ENCODE measurements around the gene CDC42BPG.

- TF ChIP-seq CTCF (IDR thresholded peaks at IDR 0.05 in 2 of 3, conservative IDR thresholded peaks at IDR 0.05 in 1 of 3; ENCODE audit: borderline replicate concordance in 1 of 3, insufficient read depth in 1 of 3, low read depth in 2 of 3, low read length in 2 of 3): no peak
- no peak for TF ChIP-seq SIN3A (IDR thresholded peaks at IDR 0.05; ENCODE audit: low read depth)
- no peak for TF ChIP-seq EZH2phosphoT487 (IDR thresholded peaks at IDR 0.05; ENCODE audit: borderline replicate concordance)
Observed at GRCh38 chr11:64810891-64811272, 33.6 kb downstream of the CDC42BPG start.
